Measurements from ENCODE around the gene TPP2.

DNA sequence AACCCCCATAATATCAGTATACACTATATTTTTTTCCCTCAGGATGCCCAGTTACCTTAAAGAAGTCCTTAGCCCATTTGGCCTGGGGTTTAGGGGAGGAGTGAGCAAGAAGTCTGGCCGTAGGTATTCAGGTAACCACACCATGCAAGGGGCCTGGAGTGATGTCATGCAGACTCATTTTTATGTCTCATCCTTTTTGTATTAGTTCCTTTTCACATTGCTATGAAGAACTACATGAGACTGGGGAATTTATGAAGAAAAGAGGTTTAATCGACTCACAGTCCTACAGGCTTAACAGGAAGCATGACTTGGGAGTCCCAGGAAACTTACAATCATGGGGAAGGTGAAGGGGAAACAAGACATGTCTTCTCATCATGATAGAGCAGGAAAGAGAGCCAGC lies 12.2 kb downstream of the TPP2 start:
- TF ChIP-seq, protein P1, sequence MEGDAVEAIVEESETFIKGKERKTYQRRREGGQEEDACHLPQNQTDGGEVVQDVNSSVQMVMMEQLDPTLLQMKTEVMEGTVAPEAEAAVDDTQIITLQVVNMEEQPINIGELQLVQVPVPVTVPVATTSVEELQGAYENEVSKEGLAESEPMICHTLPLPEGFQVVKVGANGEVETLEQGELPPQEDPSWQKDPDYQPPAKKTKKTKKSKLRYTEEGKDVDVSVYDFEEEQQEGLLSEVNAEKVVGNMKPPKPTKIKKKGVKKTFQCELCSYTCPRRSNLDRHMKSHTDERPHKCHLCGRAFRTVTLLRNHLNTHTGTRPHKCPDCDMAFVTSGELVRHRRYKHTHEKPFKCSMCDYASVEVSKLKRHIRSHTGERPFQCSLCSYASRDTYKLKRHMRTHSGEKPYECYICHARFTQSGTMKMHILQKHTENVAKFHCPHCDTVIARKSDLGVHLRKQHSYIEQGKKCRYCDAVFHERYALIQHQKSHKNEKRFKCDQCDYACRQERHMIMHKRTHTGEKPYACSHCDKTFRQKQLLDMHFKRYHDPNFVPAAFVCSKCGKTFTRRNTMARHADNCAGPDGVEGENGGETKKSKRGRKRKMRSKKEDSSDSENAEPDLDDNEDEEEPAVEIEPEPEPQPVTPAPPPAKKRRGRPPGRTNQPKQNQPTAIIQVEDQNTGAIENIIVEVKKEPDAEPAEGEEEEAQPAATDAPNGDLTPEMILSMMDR (IDR thresholded peaks at IDR 0.05; ENCODE audit: low read depth, low read length), result no peak
- TF ChIP-seq EZH2phosphoT487 (IDR thresholded peaks at IDR 0.05; ENCODE audit: low read depth), result no peak
